DND-41 (cell line): ENCODE results near the gene PTPN21.

Experiments
- ATAC-seq: fragments of 200-7000 bp; cut with Tn5 transposase; 3 replicates; pipeline ENCODE4 v1.9.1; 2021; ENCODE audit warnings: low read depth; ENCODE audit not compliant: insufficient read depth
- DNase-seq: peaks from one replicate; pipeline ENCODE4 v3.0.0-alpha.2; 2020
- H2AFZ ChIP-seq: 2 replicates; pipeline ENCODE4 v1.6.0; 2012; ENCODE audit warnings: low read depth, low read length
- H3K27ac ChIP-seq: 2 replicates; pipeline ENCODE4 v1.5.1; 2012; ENCODE audit warnings: low read length, inconsistent platforms
- H3K27me3 ChIP-seq: fragments of 200-600 bp; sonication (generic); 2 replicates; pipeline ENCODE4 v1.6.0; 2012; ENCODE audit warnings: low read length, mild to moderate bottlenecking, inconsistent platforms; ENCODE audit not compliant: insufficient read depth, poor library complexity
- H3K36me3 ChIP-seq: 2 replicates; pipeline ENCODE4 v1.5.1; 2012; ENCODE audit warnings: low read length, inconsistent platforms; ENCODE audit not compliant: insufficient read depth
- H3K4me1 ChIP-seq: 2 replicates; pipeline ENCODE4 v1.5.1; 2012; ENCODE audit warnings: mild to moderate bottlenecking, low read length; ENCODE audit not compliant: insufficient read depth
- H3K4me2 ChIP-seq: 2 replicates; pipeline ENCODE4 v1.6.0; 2012; ENCODE audit warnings: mild to moderate bottlenecking, moderate library complexity, low read length, inconsistent platforms; ENCODE audit not compliant: insufficient read depth
- H3K4me3 ChIP-seq, 2 experiments: fragments of 200-600 bp in 1 of 2; shearing (Covaris generic) in 1 of 2; 2 replicates each; pipeline ENCODE4 v1.5.1; 2012 to 2016; ENCODE audit warnings: inconsistent platforms in 2 of 2, low read length in 2 of 2, mild to moderate bottlenecking in 2 of 2, low read depth in 1 of 2, moderate library complexity in 1 of 2
- H3K79me2 ChIP-seq: 2 replicates; pipeline ENCODE4 v1.6.0; 2012; ENCODE audit warnings: low read length, inconsistent platforms; ENCODE audit not compliant: insufficient read depth
- H3K9ac ChIP-seq: 2 replicates; pipeline ENCODE4 v1.6.0; 2012; ENCODE audit warnings: low read depth, mild to moderate bottlenecking, inconsistent platforms, low read length, moderate library complexity
- H3K9me3 ChIP-seq: 2 replicates; pipeline ENCODE4 v1.5.1; 2012; ENCODE audit warnings: low read length, moderate library complexity, mild to moderate bottlenecking, inconsistent platforms; ENCODE audit not compliant: insufficient read depth, severe bottlenecking
- H4K20me1 ChIP-seq: 2 replicates; pipeline ENCODE4 v1.6.0; 2012; ENCODE audit warnings: low read length; ENCODE audit not compliant: insufficient read depth
- EZH2 ChIP-seq: IDR thresholded peaks from 3 replicates; pipeline ENCODE4 v1.6.1; 2012; ENCODE audit warnings: borderline replicate concordance, low read depth, mild to moderate bottlenecking, moderate library complexity, low read length, inconsistent platforms; ENCODE audit not compliant: severe bottlenecking
- TF ChIP-seq, protein P1 (sequence below): IDR thresholded peaks from 2 replicates; pipeline ENCODE4 v1.5.1; 2012; ENCODE audit warnings: borderline replicate concordance, low read length, moderate library complexity, mild to moderate bottlenecking; ENCODE audit not compliant: poor library complexity, severe bottlenecking; ENCODE audit errors: extremely low read depth

The PTPN21 gene

DNA sequence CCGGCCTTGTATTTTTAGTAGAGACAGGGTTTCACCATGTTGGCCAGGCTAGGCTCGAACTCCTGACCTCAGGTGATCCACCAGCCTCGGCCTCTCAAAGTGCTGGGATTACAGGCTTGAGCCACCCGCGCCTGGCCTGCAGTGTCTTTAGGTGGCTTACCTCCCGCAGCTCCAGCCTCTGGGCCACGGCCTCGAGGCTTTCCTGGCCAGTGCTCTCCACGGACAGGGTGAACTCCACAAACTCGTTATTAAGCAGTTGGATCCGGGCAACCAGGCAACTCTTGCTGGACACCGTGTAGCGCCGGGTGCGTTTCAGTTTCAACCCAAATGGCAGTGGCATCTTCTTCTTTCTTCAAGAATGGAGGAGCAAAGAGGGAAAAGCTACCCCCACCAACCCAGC lies 4.7 kb downstream of the PTPN21 start:
- ATAC-seq: no peak

DNA sequence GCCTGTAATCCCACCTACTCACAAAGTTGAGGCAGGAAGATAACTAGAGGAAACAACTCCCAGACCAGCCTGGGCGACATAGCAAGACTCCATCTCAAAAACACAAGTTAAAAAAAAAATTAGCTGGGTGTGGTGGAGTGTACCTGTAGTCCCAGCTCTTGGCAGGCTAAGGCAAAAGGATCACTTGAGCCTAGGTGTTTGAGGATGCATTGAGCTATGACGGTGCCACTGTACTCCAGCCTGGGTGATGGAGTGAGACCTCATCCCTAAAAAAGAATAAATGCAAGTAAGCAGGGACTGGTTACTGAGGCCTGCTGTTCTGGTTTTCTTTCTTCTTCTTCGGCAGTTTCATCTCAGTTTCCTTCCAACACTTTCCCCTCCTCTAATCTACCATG lies 7.4 kb downstream of the PTPN21 start:
- Histone ChIP-seq H3K9me3 (no peaks in the 10 kb centered on the region), H3K27ac (no peak overlapping the region), H2AFZ (no peak overlapping the region), H3K4me1 (no peaks in the 10 kb centered on the region), H3K4me2 (no peak overlapping the region), H3K79me2 (no peaks in the 10 kb centered on the region), H3K36me3 (no peaks in the 10 kb centered on the region), H4K20me1 (no peaks in the 10 kb centered on the region), H3K4me3 (no peak overlapping the region), H3K9ac (no peak overlapping the region), H3K27me3 (no peaks in the 10 kb centered on the region)
- ATAC-seq (no peak), DNase-seq (no peak)
- TF ChIP-seq, protein P1, sequence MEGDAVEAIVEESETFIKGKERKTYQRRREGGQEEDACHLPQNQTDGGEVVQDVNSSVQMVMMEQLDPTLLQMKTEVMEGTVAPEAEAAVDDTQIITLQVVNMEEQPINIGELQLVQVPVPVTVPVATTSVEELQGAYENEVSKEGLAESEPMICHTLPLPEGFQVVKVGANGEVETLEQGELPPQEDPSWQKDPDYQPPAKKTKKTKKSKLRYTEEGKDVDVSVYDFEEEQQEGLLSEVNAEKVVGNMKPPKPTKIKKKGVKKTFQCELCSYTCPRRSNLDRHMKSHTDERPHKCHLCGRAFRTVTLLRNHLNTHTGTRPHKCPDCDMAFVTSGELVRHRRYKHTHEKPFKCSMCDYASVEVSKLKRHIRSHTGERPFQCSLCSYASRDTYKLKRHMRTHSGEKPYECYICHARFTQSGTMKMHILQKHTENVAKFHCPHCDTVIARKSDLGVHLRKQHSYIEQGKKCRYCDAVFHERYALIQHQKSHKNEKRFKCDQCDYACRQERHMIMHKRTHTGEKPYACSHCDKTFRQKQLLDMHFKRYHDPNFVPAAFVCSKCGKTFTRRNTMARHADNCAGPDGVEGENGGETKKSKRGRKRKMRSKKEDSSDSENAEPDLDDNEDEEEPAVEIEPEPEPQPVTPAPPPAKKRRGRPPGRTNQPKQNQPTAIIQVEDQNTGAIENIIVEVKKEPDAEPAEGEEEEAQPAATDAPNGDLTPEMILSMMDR: no peak
- no peak for TF ChIP-seq EZH2

More for the DNA sequence above, 4.7 kb downstream of the PTPN21 start:
- H3K4me1 ChIP-seq: no peaks in the 10 kb centered on the region
- H3K27me3 ChIP-seq: no peaks in the 10 kb centered on the region
- H3K4me2 ChIP-seq: no peak overlapping the region
- H4K20me1 ChIP-seq: no peaks in the 10 kb centered on the region
- no peaks in the 10 kb centered on the region for H3K36me3 ChIP-seq
- no peak overlapping the region for H3K4me3 ChIP-seq
- DNase-seq: no peak
- H3K27ac ChIP-seq: no peak overlapping the region
- no peak overlapping the region for H3K9ac ChIP-seq
- TF ChIP-seq EZH2: no peak
- TF ChIP-seq, protein P1: no peak
- no peak overlapping the region for H2AFZ ChIP-seq
- no peaks in the 10 kb centered on the region for H3K79me2 ChIP-seq
- no peaks in the 10 kb centered on the region for H3K9me3 ChIP-seq

DNA sequence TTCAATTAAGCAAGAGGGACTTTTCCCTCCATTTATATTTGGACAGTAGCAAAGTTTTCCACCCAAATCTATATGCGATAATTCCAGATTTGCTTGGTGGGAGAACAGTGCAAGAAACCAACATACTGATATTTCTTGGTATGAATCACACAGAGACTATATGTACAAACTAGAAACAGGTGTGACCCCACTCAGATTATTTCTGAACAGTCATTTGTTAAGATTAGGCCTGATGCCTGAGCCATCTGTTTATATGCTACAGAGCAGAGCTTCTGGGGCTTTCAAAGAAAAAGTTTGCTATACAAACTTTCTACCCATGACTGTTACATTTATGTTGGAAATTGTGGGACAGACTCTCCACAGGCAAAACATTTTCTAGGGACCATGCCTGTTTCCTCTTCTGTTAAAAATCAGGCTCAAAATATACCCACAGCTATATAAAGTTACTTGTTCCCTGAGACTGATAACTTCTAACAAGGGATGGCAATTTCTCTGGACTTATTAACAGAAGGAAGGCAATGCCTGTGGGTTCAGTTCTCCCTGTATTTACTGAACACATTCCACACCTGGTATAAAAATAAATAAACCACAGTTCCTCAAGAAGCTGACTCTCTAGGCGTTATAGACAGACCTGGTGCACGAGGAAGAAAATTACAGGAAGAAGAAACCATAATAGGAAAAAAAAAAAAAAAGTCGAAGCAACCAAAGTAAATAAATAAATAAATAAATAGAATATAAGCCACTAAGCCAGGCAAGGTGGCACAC lies 8.0 kb downstream of the PTPN21 start:
- Histone ChIP-seq H3K9me3 (no peaks in the 10 kb centered on the region), H2AFZ (no peak overlapping the region), H4K20me1 (no peaks in the 10 kb centered on the region), H3K4me1 (no peaks in the 10 kb centered on the region), H3K4me3 (no peak overlapping the region), H3K36me3 (no peaks in the 10 kb centered on the region), H3K27me3 (no peaks in the 10 kb centered on the region), H3K79me2 (no peaks in the 10 kb centered on the region), H3K4me2 (no peak overlapping the region), H3K27ac (no peak overlapping the region), H3K9ac (no peak overlapping the region)
- ATAC-seq (no peak), DNase-seq (no peak)
- TF ChIP-seq, protein P1: no peak
- TF ChIP-seq EZH2: no peak

DNA sequence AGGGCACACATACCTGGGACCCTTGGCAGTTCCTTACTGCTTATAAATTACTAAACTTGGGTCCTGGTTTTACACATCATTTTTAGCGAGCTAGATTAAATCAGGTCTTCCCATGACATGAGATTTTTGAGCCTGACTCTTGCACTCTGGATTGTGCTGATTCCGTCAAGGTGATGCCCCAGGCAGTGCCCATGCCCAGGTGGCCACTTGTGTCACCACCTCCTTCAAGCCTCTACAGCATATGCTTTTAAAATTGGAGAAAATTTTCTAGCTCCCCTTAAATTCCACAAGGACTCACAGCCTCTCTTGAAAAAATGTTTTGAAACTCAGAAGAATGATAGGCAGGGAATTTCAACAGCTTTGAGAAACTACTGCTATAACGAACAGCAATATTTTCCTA lies 9.6 kb downstream of the PTPN21 start:
- no peak overlapping the region for H3K4me2 ChIP-seq
- DNase-seq: no peak
- no peak overlapping the region for H3K27ac ChIP-seq
- no peaks in the 10 kb centered on the region for H3K27me3 ChIP-seq
- H3K36me3 ChIP-seq: no peaks in the 10 kb centered on the region
- no peaks in the 10 kb centered on the region for H3K4me1 ChIP-seq
- H3K79me2 ChIP-seq: no peaks in the 10 kb centered on the region
- H3K9ac ChIP-seq: no peak overlapping the region
- ATAC-seq: no peak
- no peaks in the 10 kb centered on the region for H3K9me3 ChIP-seq
- no peaks in the 10 kb centered on the region for H4K20me1 ChIP-seq
- TF ChIP-seq EZH2: no peak
- TF ChIP-seq, protein P1: no peak
- no peak overlapping the region for H2AFZ ChIP-seq
- H3K4me3 ChIP-seq: no peak overlapping the region
